ENCODE results near the gene GNB1. TPM values are rescaled to one million over a fixed set of nuclear protein-coding genes. Genes with fewer than 3 reads are reported as not detected.

GNB1 gene
- total RNA-seq, 2 donors from 2014 or later = 69.9 to 91.6 TPM

DNA sequence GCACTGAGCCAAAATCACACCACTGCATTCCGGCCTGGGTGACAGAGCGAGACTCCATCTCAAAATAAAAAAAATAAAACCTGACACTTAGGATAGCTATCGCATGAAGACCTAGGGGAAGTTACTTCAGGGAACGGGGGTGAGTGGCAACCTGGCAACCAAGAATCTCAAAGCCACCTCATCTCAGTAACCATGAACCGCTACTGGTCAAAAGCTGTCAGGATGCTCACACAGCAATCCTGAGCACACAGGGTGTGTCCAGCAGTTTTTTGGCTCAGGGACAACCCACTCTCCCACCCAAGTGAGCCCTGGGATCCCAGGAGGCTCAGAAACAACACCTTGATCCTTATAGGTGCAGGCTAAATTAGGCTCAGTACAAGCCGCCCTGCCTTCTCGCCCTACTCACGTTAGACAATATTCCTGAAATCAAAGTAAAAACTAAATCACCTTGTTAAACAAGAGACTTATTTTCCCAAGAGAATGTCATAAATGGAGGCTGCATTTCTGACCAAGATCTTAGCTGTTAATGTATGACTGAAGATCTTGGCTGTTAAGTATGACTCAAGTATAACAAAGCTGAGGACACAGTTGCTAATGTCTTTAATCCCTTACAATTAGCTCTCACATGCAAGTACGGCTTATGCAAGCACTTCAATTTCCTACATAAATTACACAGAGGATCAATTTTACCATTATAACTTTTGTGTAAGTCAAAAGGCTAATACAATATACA lies 64.4 kb downstream of the GNB1 start:
- Histone ChIP-seq H3K4me3 (no peak overlapping the region), H3K36me3 (peaks cover 23% of the 10 kb centered on the region), H3K9me3 (no peaks in the 10 kb centered on the region), H3K27ac (no peak overlapping the region), H3K27me3 (no peaks in the 10 kb centered on the region), H3K4me1 (no peaks in the 10 kb centered on the region)
- no peak for DNase-seq (ENCODE audit: low spot score)
- TF ChIP-seq, protein P1, sequence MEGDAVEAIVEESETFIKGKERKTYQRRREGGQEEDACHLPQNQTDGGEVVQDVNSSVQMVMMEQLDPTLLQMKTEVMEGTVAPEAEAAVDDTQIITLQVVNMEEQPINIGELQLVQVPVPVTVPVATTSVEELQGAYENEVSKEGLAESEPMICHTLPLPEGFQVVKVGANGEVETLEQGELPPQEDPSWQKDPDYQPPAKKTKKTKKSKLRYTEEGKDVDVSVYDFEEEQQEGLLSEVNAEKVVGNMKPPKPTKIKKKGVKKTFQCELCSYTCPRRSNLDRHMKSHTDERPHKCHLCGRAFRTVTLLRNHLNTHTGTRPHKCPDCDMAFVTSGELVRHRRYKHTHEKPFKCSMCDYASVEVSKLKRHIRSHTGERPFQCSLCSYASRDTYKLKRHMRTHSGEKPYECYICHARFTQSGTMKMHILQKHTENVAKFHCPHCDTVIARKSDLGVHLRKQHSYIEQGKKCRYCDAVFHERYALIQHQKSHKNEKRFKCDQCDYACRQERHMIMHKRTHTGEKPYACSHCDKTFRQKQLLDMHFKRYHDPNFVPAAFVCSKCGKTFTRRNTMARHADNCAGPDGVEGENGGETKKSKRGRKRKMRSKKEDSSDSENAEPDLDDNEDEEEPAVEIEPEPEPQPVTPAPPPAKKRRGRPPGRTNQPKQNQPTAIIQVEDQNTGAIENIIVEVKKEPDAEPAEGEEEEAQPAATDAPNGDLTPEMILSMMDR (IDR thresholded peaks at IDR 0.05) = no peak

DNA sequence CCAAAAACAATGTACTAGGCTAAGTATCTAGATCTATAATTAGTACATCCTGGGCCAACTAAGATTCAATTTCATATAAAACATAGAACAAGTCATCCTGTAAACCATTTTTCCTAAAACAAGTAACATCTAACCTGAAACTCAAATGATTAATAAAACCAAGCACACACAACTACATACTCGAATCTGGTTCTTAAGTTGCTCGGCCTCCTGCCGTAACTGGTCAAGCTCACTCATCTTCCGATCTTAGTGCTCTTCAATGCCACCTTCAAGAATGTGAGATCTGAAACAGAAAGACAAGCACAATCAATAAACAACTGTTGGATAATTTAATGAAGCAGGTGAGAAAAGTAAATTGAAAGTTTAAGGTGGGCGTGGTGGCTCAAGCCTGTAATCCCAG lies 65.7 kb downstream of the GNB1 start:
- no peak for DNase-seq (ENCODE audit: low spot score)
- Histone ChIP-seq H3K27ac (no peak overlapping the region), H3K27me3 (no peaks in the 10 kb centered on the region), H3K4me1 (no peaks in the 10 kb centered on the region), H3K36me3 (peaks cover 25% of the 10 kb centered on the region), H3K9me3 (no peaks in the 10 kb centered on the region), H3K4me3 (no peak overlapping the region)
- TF ChIP-seq, protein P1 (IDR thresholded peaks at IDR 0.05) = no peak

DNA sequence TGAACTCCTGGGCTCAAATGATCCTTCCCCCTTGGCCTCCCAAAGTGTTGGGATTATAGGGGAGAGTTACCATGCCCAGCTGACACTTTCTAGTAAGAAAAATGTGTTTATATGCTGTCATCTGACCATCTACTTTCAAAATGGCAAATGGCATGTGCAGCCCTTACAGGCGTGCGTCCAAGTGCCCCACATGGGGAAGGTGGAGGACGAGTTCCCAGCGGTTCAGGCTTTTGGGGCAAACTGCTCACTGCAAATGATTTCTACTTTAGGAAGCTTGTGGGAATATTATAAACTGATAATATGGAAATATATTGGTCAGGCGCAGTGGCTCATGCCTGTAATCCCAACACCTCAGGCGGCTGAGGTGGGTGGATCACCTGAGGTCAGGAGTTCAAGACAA lies 71.1 kb downstream of the GNB1 start:
- Histone ChIP-seq H3K9me3 (no peaks in the 10 kb centered on the region), H3K27ac (no peak overlapping the region), H3K27me3 (no peaks in the 10 kb centered on the region), H3K4me3 (no peak overlapping the region), H3K4me1 (no peaks in the 10 kb centered on the region), H3K36me3 (peaks cover 43% of the 10 kb centered on the region)
- DNase-seq (ENCODE audit: low spot score) = no peak
- TF ChIP-seq, protein P1 (IDR thresholded peaks at IDR 0.05) = no peak

DNA sequence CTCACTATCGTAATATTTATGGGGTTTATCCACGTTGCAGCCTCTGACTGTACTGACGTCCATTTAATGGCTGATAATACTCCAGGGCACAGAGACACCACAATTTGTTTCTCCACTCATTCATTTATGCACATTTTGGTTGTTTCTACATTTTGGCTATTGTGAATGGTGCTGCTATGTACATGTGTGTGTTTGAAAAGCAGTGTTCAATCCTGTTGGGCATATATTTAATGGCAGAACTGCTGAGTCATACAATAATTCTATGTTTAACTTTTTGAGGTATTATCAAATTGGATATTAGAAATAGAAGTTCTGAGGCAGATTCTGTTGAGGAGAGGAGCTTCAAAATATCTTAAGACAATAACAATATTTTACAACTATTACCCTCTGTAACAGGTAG lies 73.7 kb downstream of the GNB1 start:
- no peaks in the 10 kb centered on the region for H3K4me1 ChIP-seq
- peaks cover 54% of the 10 kb centered on the region for H3K36me3 ChIP-seq
- H3K9me3 ChIP-seq = no peaks in the 10 kb centered on the region
- no peak overlapping the region for H3K4me3 ChIP-seq
- TF ChIP-seq, protein P1 (IDR thresholded peaks at IDR 0.05) = no peak
- H3K27ac ChIP-seq = no peak overlapping the region
- DNase-seq (ENCODE audit: low spot score) = no peak
- no peaks in the 10 kb centered on the region for H3K27me3 ChIP-seq

DNA sequence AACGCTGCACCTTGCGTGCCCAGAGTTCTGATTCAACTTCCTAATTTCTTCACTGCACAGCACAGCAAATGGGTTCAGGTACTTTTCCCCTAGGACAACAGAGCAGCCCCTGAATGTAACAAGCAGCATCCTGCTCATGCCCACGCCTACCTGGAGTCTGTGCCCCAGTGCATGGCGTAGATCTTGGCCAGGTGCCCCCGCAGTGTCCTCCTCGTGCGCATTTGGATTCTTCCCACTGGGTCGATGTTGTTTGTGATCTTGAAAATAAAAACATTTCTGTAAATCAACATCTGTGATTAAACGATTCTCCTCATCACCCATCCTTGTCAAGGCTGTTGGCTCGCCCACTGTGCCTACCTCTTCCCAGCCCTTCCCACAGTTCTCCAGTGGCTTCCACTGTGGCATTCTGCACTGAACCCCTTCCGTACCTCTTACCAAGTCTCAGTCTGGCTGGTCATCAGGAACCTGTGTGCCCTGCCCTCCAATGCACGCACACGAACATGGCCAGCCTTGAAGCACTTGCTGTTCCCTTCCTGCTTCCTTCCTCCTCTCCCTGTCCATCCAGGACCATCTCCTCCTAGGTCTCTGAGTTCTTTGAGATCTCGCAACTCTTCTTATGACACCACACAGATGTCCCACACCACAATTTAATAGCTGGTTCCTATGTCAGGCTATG lies 75.1 kb downstream of the GNB1 start:
- Histone ChIP-seq H3K36me3 (peaks cover 59% of the 10 kb centered on the region), H3K4me3 (no peak overlapping the region), H3K27me3 (no peaks in the 10 kb centered on the region), H3K4me1 (no peaks in the 10 kb centered on the region), H3K9me3 (no peaks in the 10 kb centered on the region), H3K27ac (no peak overlapping the region)
- DNase-seq (ENCODE audit: low spot score) = no peak
- TF ChIP-seq, protein P1 (IDR thresholded peaks at IDR 0.05) = no peak
